GM23338 (cell line): ENCODE results near the gene RNU6-9. TPM values are rescaled to one million over a fixed set of nuclear protein-coding genes. Genes with fewer than 3 reads are reported as not detected.

ENCODE experiments used
- ATAC-seq: fragments of 200-7000 bp; cut with Tn5 transposase; 3 replicates; pipeline ENCODE4 v1.9.1; 2020
- DNase-seq: peaks from one replicate; pipeline ENCODE4 v3.0.0-alpha.2; 2015; ENCODE audit warnings: low spot score
- H2AFZ ChIP-seq: fragments of 200-600 bp; sonication (generic); 2 replicates; pipeline ENCODE4 v1.8.0; 2016; ENCODE audit warnings: antibody characterized with exemption, mild to moderate bottlenecking, moderate library complexity
- H3F3A ChIP-seq: fragments of 200-600 bp; sonication (generic); replicated peaks from 2 replicates; pipeline ENCODE4 v1.8.0; 2017; ENCODE audit warnings: antibody characterized with exemption, mixed run types, low read depth
- H3K27ac ChIP-seq: fragments of 200-600 bp; sonication (generic); 2 replicates; pipeline ENCODE4 v1.6.1; 2016; ENCODE audit warnings: low read depth
- H3K27me3 ChIP-seq: fragments of 200-600 bp; sonication (generic); 2 replicates; pipeline ENCODE4 v1.8.0; 2016; ENCODE audit warnings: mild to moderate bottlenecking, mixed run types, moderate library complexity; ENCODE audit not compliant: insufficient read depth
- H3K36me3 ChIP-seq: fragments of 200-600 bp; sonication (generic); 2 replicates; pipeline ENCODE4 v1.8.0; 2016; ENCODE audit warnings: mild to moderate bottlenecking; ENCODE audit not compliant: insufficient read depth
- H3K4me1 ChIP-seq: fragments of 200-600 bp; sonication (generic); 2 replicates; pipeline ENCODE4 v1.8.0; 2016; ENCODE audit warnings: mild to moderate bottlenecking, moderate library complexity; ENCODE audit not compliant: insufficient read depth
- H3K4me2 ChIP-seq: fragments of 200-600 bp; sonication (generic); 2 replicates; pipeline ENCODE4 v1.7.1; 2017; ENCODE audit warnings: mixed run types
- H3K4me3 ChIP-seq: fragments of 200-600 bp; sonication (generic); 2 replicates; pipeline ENCODE4 v1.6.1; 2016; ENCODE audit warnings: mixed run types
- H3K79me2 ChIP-seq: fragments of 200-600 bp; sonication (generic); replicated peaks from 2 replicates; pipeline ENCODE4 v1.8.0; 2017; ENCODE audit warnings: mild to moderate bottlenecking; ENCODE audit not compliant: insufficient read depth
- H3K9me2 ChIP-seq: fragments of 200-600 bp; sonication (generic); 2 replicates; pipeline ENCODE4 v1.8.0; 2017; ENCODE audit not compliant: insufficient read depth
- H4K20me1 ChIP-seq: fragments of 200-600 bp; sonication (generic); replicated peaks from 2 replicates; pipeline ENCODE4 v1.8.0; 2017; ENCODE audit warnings: mild to moderate bottlenecking; ENCODE audit not compliant: insufficient read depth
- H3K27ac Mint-ChIP-seq: 2 replicates; pipeline ENCODE4 v1.8.0; 2020; ENCODE audit warnings: inconsistent platforms, mild to moderate bottlenecking, moderate library complexity, mixed read lengths
- H3K27me3 Mint-ChIP-seq: 3 replicates; pipeline ENCODE4 v1.8.0; 2022; ENCODE audit warnings: low read depth, mild to moderate bottlenecking, moderate library complexity, mixed read lengths, inconsistent platforms; ENCODE audit not compliant: insufficient read depth, poor library complexity
- H3K36me3 Mint-ChIP-seq: 3 replicates; pipeline ENCODE4 v1.8.0; 2021; ENCODE audit warnings: low read depth, mild to moderate bottlenecking, inconsistent platforms, moderate library complexity, mixed read lengths
- H3K4me1 Mint-ChIP-seq: 3 replicates; pipeline ENCODE4 v1.8.0; 2020; ENCODE audit warnings: mild to moderate bottlenecking, inconsistent platforms, mixed read lengths
- H3K4me3 Mint-ChIP-seq: 3 replicates; pipeline ENCODE4 v1.8.0; 2021; ENCODE audit warnings: moderate library complexity, mild to moderate bottlenecking, inconsistent platforms, mixed read lengths
- H3K9me3 Mint-ChIP-seq: 3 replicates; pipeline ENCODE4 v1.8.0; 2020; ENCODE audit warnings: moderate library complexity, mild to moderate bottlenecking, inconsistent platforms, mixed read lengths
- CREB1 ChIP-seq: fragments of 250-450 bp; sonication (Bioruptor Pico); IDR thresholded peaks from 2 replicates; pipeline ENCODE4 v1.5.0; 2020; ENCODE audit warnings: low read depth, mild to moderate bottlenecking, moderate library complexity
- CTCF ChIP-seq, 2 experiments: fragments of 200-600 bp in 1 of 2; sonication (generic) in 1 of 2; conservative IDR thresholded peaks; 2 replicates each; pipeline versions ENCODE4 v1.5.1 to v1.6.1; 2016 to 2017; ENCODE audit warnings: antibody characterized with exemption in 2 of 2, low read depth in 2 of 2, mild to moderate bottlenecking in 2 of 2, moderate library complexity in 1 of 2
- EZH2 ChIP-seq: fragments of 200-600 bp; sonication (generic); IDR thresholded peaks from one replicate; pipeline ENCODE4 v1.8.0; 2017; ENCODE audit warnings: antibody characterized with exemption, mild to moderate bottlenecking, low read depth; ENCODE audit not compliant: unreplicated experiment
- EZH2phosphoT487 ChIP-seq: fragments of 200-600 bp; sonication (generic); IDR thresholded peaks from one replicate; pipeline ENCODE4 v1.8.1; 2018; ENCODE audit warnings: antibody characterized with exemption; ENCODE audit not compliant: unreplicated experiment
- JUNB ChIP-seq: IDR thresholded peaks from one replicate; pipeline ENCODE4 v1.6.1; 2016; ENCODE audit warnings: antibody characterized with exemption; ENCODE audit not compliant: unreplicated experiment
- NANOG ChIP-seq: IDR thresholded peaks from 2 replicates; pipeline ENCODE4 v1.6.1; 2016; ENCODE audit warnings: antibody characterized with exemption, borderline replicate concordance
- POLR2AphosphoS5 ChIP-seq: IDR thresholded peaks from 2 replicates; pipeline ENCODE4 v1.6.1; 2016; ENCODE audit warnings: antibody characterized with exemption, low read depth
- STAT1 ChIP-seq: IDR thresholded peaks from one replicate; pipeline ENCODE4 v1.6.1; 2016; ENCODE audit warnings: antibody characterized with exemption; ENCODE audit not compliant: unreplicated experiment
- ZNF331 ChIP-seq: fragments of 250-450 bp; sonication (Bioruptor Pico); IDR thresholded peaks from 2 replicates; pipeline ENCODE4 v1.5.0; 2020; ENCODE audit warnings: low read depth, mild to moderate bottlenecking, moderate library complexity
- polyA plus RNA-seq: library from polyadenylated mRNA; unstranded; fragments of >200 nt; fragmentation: Nextera tagmentation; extraction: Ambion mirVana; gene quantifications from 2 replicates; pipeline ENCODE4 v1.2.1, GENCODE V29; 2016
- total RNA-seq: library from RNA; depleted of rRNA; stranded (reverse); fragments of >200 nt; shearing (Covaris generic); gene quantifications from 2 replicates; pipeline ENCODE4 v1.2.3, GENCODE V29; 2014
- TF ChIP-seq, protein P1 (sequence below): IDR thresholded peaks from one replicate; pipeline ENCODE4 v1.6.1; 2018; ENCODE audit warnings: antibody characterized with exemption; ENCODE audit not compliant: unreplicated experiment
- TF ChIP-seq, protein P2 (sequence below): IDR thresholded peaks from 2 replicates; pipeline ENCODE4 v1.6.1; 2016; ENCODE audit warnings: antibody characterized with exemption

Gene RNU6-9
- total and polyA plus RNA-seq, 2 experiments from 2014 or later: not detected

DNA sequence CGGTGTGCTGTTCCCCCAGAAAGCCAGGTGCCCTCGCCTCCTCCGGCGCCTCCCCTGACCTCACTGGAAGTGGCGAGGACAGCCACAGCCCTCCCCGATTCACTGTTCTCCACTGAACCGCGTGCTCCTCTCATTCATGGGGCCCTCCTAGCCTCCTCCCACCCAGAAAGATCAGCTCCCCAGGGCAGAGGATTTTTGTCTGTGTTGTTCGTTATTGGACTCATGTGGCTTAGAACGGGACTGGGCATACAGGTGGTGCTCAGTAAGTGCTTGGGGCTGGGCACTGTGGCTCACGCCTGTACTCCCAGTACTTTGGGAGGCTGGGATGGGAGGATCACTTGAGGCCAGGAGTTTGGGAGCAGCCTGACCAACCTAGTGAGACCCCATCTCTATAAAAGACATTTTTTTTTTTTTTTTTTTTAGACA is 48.7 kb upstream of the RNU6-9 start (continued):
- TF ChIP-seq CREB1 (CRISPR knock-in tag): no peak
- TF ChIP-seq POLR2AphosphoS5: no peak
- no peak for TF ChIP-seq STAT1
- TF ChIP-seq EZH2phosphoT487: no peak
- no peak for TF ChIP-seq JUNB
- TF ChIP-seq, protein P1, sequence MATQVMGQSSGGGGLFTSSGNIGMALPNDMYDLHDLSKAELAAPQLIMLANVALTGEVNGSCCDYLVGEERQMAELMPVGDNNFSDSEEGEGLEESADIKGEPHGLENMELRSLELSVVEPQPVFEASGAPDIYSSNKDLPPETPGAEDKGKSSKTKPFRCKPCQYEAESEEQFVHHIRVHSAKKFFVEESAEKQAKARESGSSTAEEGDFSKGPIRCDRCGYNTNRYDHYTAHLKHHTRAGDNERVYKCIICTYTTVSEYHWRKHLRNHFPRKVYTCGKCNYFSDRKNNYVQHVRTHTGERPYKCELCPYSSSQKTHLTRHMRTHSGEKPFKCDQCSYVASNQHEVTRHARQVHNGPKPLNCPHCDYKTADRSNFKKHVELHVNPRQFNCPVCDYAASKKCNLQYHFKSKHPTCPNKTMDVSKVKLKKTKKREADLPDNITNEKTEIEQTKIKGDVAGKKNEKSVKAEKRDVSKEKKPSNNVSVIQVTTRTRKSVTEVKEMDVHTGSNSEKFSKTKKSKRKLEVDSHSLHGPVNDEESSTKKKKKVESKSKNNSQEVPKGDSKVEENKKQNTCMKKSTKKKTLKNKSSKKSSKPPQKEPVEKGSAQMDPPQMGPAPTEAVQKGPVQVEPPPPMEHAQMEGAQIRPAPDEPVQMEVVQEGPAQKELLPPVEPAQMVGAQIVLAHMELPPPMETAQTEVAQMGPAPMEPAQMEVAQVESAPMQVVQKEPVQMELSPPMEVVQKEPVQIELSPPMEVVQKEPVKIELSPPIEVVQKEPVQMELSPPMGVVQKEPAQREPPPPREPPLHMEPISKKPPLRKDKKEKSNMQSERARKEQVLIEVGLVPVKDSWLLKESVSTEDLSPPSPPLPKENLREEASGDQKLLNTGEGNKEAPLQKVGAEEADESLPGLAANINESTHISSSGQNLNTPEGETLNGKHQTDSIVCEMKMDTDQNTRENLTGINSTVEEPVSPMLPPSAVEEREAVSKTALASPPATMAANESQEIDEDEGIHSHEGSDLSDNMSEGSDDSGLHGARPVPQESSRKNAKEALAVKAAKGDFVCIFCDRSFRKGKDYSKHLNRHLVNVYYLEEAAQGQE: no peak
- TF ChIP-seq NANOG: no peak
- TF ChIP-seq EZH2: no peak

DNA sequence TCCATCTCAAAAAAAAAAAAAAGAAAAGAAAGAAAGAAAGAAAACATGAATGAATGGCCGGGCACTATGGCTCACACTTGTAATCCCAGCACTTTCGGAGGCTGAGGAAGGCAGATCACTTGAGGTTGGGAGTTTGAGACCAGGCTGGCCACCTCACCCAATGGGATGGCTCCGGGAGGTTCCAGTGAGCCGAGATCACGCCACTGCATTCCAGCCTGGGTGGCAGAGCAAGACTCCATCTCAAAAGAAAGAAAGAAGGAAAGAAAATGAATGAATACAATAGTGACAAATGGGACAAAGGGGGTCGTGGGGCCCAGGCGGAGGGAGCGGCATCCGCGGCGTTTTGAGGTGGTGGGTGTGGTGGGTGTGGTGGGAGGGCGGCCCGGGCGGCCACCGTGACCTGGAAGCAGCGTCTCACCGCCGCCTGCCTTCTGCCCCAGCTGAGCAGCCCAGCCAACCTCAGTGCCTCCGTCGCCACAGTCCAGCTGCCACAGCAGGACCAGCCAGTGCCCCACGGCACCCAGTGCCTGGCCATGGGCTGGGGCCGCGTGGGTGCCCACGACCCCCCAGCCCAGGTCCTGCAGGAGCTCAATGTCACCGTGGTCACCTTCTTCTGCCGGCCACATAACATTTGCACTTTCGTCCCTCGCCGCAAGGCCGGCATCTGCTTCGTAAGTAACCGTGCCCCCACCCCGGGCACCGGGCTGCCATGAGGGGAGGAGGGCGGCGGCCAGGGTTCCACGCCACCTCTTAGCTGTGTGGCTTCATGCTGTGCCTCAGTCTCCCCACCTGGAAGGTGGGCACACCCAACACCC is 47.4 kb upstream of the RNU6-9 start:
- H3K27ac Mint-ChIP-seq: no peak overlapping the region
- Histone ChIP-seq H3F3A (peaks cover 7% of the 10 kb centered on the region; the same call in 1 of the 2 replicates), H3K27ac (no peak overlapping the region), H3K9me2 (no peaks in the 10 kb centered on the region), H3K4me1 (no peaks in the 10 kb centered on the region), H4K20me1 (no peaks in the 10 kb centered on the region), H3K79me2 (no peaks in the 10 kb centered on the region), H2AFZ (no peak overlapping the region), H3K36me3 (no peaks in the 10 kb centered on the region), H3K27me3 (peaks cover 27% of the 10 kb centered on the region), H3K4me3 (no peak overlapping the region), H3K4me2 (no peak overlapping the region)
- no peaks in the 10 kb centered on the region; the same call in 2 of the 3 replicates for H3K36me3 Mint-ChIP-seq
- H3K4me3 Mint-ChIP-seq: no peak overlapping the region; the same call in 2 of the 3 replicates
- no peak for DNase-seq
- ATAC-seq: no peak
- peaks cover 33% of the 10 kb centered on the region for H3K27me3 Mint-ChIP-seq
- H3K4me1 Mint-ChIP-seq: peaks cover 2% of the 10 kb centered on the region; the same call in 1 of the 3 replicates
- H3K9me3 Mint-ChIP-seq: peaks cover 4% of the 10 kb centered on the region; the same call in 2 of the 3 replicates
- no peak for TF ChIP-seq NANOG
- no peak for TF ChIP-seq ZNF331 (CRISPR knock-in tag)
- TF ChIP-seq POLR2AphosphoS5: no peak
- TF ChIP-seq CTCF (conservative IDR thresholded peaks at IDR 0.05; ENCODE audit: low read depth in 2 of 2): no peak
- TF ChIP-seq, protein P2, sequence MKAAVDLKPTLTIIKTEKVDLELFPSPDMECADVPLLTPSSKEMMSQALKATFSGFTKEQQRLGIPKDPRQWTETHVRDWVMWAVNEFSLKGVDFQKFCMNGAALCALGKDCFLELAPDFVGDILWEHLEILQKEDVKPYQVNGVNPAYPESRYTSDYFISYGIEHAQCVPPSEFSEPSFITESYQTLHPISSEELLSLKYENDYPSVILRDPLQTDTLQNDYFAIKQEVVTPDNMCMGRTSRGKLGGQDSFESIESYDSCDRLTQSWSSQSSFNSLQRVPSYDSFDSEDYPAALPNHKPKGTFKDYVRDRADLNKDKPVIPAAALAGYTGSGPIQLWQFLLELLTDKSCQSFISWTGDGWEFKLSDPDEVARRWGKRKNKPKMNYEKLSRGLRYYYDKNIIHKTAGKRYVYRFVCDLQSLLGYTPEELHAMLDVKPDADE: no peak
- no peak for TF ChIP-seq EZH2phosphoT487
- no peak for TF ChIP-seq JUNB
- TF ChIP-seq CREB1 (CRISPR knock-in tag): no peak
